HepG2 (cell line): ENCODE measurements around the gene TMEM108. TPM values are rescaled to one million over a fixed set of nuclear protein-coding genes. Genes with fewer than 3 reads are reported as not detected.

Experiments used
- ATAC-seq: fragments of 200-7000 bp; cut with Tn5 transposase; 3 replicates; pipeline ENCODE4 v1.9.1; 2020; ENCODE audit warnings: mild to moderate bottlenecking, moderate library complexity
- BruUV-seq: library from RNA; stranded (reverse); fragments of 400-500 nt; replicated peaks from 2 replicates; lab custom pipeline; 2021; lab: Mats Ljungman, UMichigan
- CTCF ChIA-PET: fragments of 300-600 bp; formaldehyde crosslinking; extraction: SDS; loops from one replicate; lab custom pipeline; 2021; ENCODE audit warnings: low total read pairs, inconsistent platforms, low intra/inter-chr PET ratio; lab: Yijun Ruan, JAX
- POLR2A ChIA-PET: fragments of 350-600 bp; sonication (Branson Sonifier 250); formaldehyde crosslinking; loops from one replicate; lab custom pipeline; 2020; ENCODE audit warnings: antibody characterized with exemption, inconsistent platforms; lab: Yijun Ruan, JAX
- DNase-seq: peaks from one replicate; pipeline ENCODE4 v3.0.0-alpha.2; 2015; ENCODE audit warnings: low spot score
- FAIRE-seq: peaks from 3 replicates; lab custom pipeline; 2011; peaks lifted over from hg19 to GRCh38; lab: Jason Lieb, UNC
- H2AFZ ChIP-seq: one replicate; pipeline ENCODE4 v1.6.1; 2011; ENCODE audit warnings: low read length, inconsistent platforms
- H3K27ac ChIP-seq: fragments of 300-600 bp; 3 replicates; pipeline ENCODE4 v1.8.0; 2011; ENCODE audit warnings: mixed run types, mild to moderate bottlenecking, mixed read lengths, low read length, inconsistent platforms; ENCODE audit not compliant: insufficient read depth; ENCODE audit errors: extremely low read length
- H3K27me3 ChIP-seq, 2 experiments: fragments of 200-600 bp in 1 of 2; 2 replicates in 1 of 2; 3 replicates in 1 of 2; pipeline versions ENCODE4 v1.6.0 to v1.8.0; 2011; ENCODE audit warnings: low read length in 2 of 2, mild to moderate bottlenecking in 2 of 2, moderate library complexity in 2 of 2, inconsistent platforms in 1 of 2; ENCODE audit not compliant: insufficient read depth in 2 of 2, control insufficient read depth in 1 of 2
- H3K36me3 ChIP-seq, 2 experiments: fragments of 200-600 bp in 1 of 2; replicated peaks in 1 of 2; 2 replicates in 1 of 2; 3 replicates in 1 of 2; pipeline versions ENCODE4 v1.5.1 to v1.8.0; 2011; ENCODE audit warnings: low read length in 2 of 2, inconsistent platforms in 1 of 2; ENCODE audit not compliant: insufficient read depth in 2 of 2, control insufficient read depth in 1 of 2
- H3K4me1 ChIP-seq: 2 replicates; pipeline ENCODE4 v1.5.1; 2012; ENCODE audit warnings: low read length, inconsistent platforms; ENCODE audit not compliant: insufficient read depth
- H3K4me2 ChIP-seq: 2 replicates; pipeline ENCODE4 v1.6.0; 2011; ENCODE audit warnings: low read depth, low read length, inconsistent platforms
- H3K4me3 ChIP-seq, 3 experiments: fragments of 200-600 bp in 1 of 3; sonication (generic), shearing (Covaris generic) in 1 of 3; replicated peaks in 1 of 3; 2 replicates each; pipeline ENCODE4 v1.5.1; 2011 to 2016; ENCODE audit warnings: low read length in 3 of 3, inconsistent platforms in 2 of 3, low read depth in 2 of 3, mild to moderate bottlenecking in 2 of 3, control low read depth in 1 of 3, mixed read lengths in 1 of 3; ENCODE audit not compliant: insufficient read depth in 1 of 3
- H3K79me2 ChIP-seq: one replicate; pipeline ENCODE4 v1.6.1; 2011; ENCODE audit warnings: low read length, inconsistent platforms; ENCODE audit not compliant: insufficient read depth
- H3K9ac ChIP-seq: 2 replicates; pipeline ENCODE4 v1.6.0; 2011; ENCODE audit warnings: mild to moderate bottlenecking, low read depth, low read length, inconsistent platforms; ENCODE audit not compliant: insufficient read depth
- H3K9me3 ChIP-seq: 2 replicates; pipeline ENCODE4 v1.5.1; 2012; ENCODE audit warnings: mild to moderate bottlenecking, low read length
- H4K20me1 ChIP-seq: 2 replicates; pipeline ENCODE4 v1.6.0; 2011; ENCODE audit warnings: inconsistent platforms, mild to moderate bottlenecking, low read length, moderate library complexity; ENCODE audit not compliant: insufficient read depth
- HNF4A ChIP-seq: sonication (generic); formaldehyde crosslinking; IDR thresholded peaks from 2 replicates; pipeline ENCODE4 v1.4.0; 2020; ENCODE audit warnings: missing genetic modification reagents
- HOXA3 ChIP-seq: sonication (generic); formaldehyde crosslinking; IDR thresholded peaks from 2 replicates; pipeline ENCODE4 v1.5.0; 2020; ENCODE audit warnings: missing genetic modification reagents
- KDM2A ChIP-seq: sonication (generic); formaldehyde crosslinking; IDR thresholded peaks from 2 replicates; pipeline ENCODE4 v1.4.0; 2020; ENCODE audit warnings: low read depth, missing genetic modification reagents, borderline replicate concordance
- PAX8 ChIP-seq: sonication (generic); formaldehyde crosslinking; IDR thresholded peaks from 2 replicates; pipeline ENCODE4 v1.8.0; 2022; ENCODE audit warnings: mild to moderate bottlenecking, missing genetic modification reagents, borderline replicate concordance
- RARA ChIP-seq: IDR thresholded peaks from 2 replicates; pipeline ENCODE4 v1.6.1; 2016; ENCODE audit warnings: missing genetic modification reagents, missing compliant biosample characterization
- ZFP36L2 ChIP-seq: sonication (generic); formaldehyde crosslinking; IDR thresholded peaks from 2 replicates; pipeline ENCODE4 v1.4.0; 2020; ENCODE audit warnings: missing genetic modification reagents
- ZNF616 ChIP-seq: sonication (generic); formaldehyde crosslinking; IDR thresholded peaks from 2 replicates; pipeline ENCODE4 v1.5.0; 2020; ENCODE audit warnings: low read depth, mild to moderate bottlenecking, missing genetic modification reagents
- in situ Hi-C: cut with HindIII; loops from 2 replicates; pipeline ENCODE4 v1.10.0; 2017; ENCODE audit warnings: low pct_unique_long_range_greater_than_20kb; ENCODE audit not compliant: extremely low pct_ligation_motif_present
- intact Hi-C: fragments of 100-400 bp; cut with micrococcal nuclease; formaldehyde crosslinking; loops from one replicate; pipeline ENCODE4 v1.10.0; 2022; ENCODE audit not compliant: unreplicated experiment
- polyA plus RNA-seq, 8 experiments: library from polyadenylated mRNA; depleted of rRNA in 3 of 8; stranded (reverse) in 7 of 8; unstranded in 1 of 8; fragments of >200 nt; fragmentation: Illumina TruSeq in 4 of 8; extraction: Trizol in 4 of 8; gene quantifications; 2 replicates each; pipeline versions ENCODE4 v1.2.1 to v1.2.3, GENCODE V29; 2011 to 2016; ENCODE audit warnings: low read depth in 4 of 8, missing spikeins in 1 of 8, mixed read lengths in 1 of 8; ENCODE audit not compliant: insufficient read depth in 1 of 8
- total RNA-seq, 5 experiments: library from RNA; depleted of rRNA; stranded (reverse); fragments of >200 nt; fragmentation: Illumina TruSeq; extraction: Trizol; gene quantifications; 2 replicates each; pipeline ENCODE4 v1.2.3, GENCODE V29; 2016; ENCODE audit warnings: low read depth in 1 of 5
- TF ChIP-seq, protein P1 (sequence below): sonication (generic); formaldehyde crosslinking; IDR thresholded peaks from 2 replicates; pipeline ENCODE4 v1.5.0; 2020; ENCODE audit warnings: mild to moderate bottlenecking, missing genetic modification reagents

Gene TMEM108
- total and polyA plus RNA-seq, 2 of the 13 experiments (the other 11 are each of a cell fraction or from before 2014, with no cell fraction given): not detected

DNA sequence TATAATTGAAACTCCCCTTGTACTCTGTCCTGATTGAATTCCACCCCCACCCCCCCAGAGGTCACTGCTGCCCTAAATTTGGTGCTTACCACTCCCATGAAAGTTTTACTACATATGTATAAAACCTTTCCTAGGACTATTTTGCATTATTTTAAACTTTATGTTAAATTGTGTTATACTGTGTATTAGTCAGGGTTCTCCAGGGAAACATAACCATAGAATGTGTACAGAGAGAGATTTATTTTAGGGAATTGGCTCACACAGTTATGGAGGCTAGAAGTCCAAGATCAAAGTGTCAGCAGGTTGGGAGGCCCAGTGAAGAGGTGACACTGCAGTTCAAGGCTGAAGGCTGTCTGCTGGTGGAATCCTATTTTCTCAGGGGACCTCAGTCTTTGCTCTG is 390.9 kb downstream of the TMEM108 start:
- in situ Hi-C loops: no loop called here
- no peak for FAIRE-seq
- Histone ChIP-seq H3K9me3 (no peaks in the 10 kb centered on the region), H3K27ac (no peak overlapping the region), H3K27me3 (peaks cover 0 to 3% of the 10 kb centered on the region in 2 experiments; a peak in 1 of 5 replicates), H3K36me3 (no peaks in the 10 kb centered on the region), H3K4me1 (peaks cover 14% of the 10 kb centered on the region), H4K20me1 (no peaks in the 10 kb centered on the region), H3K4me2 (no peak overlapping the region)
- POLR2A ChIA-PET: no interaction called here
- CTCF ChIA-PET: no interaction called here
- no TSS peak for BruUV-seq
- intact Hi-C loops: no loop called here
- DNase-seq: no peak
- ATAC-seq: no peak
- TF ChIP-seq RARA: 0 out of 2 replicates have a peak, but pooled peaks have one; percentile 45
- peak; percentile 23; the same call in 1 of the 2 replicates for TF ChIP-seq HNF4A (CRISPR knock-in tag)
- TF ChIP-seq ZFP36L2 (CRISPR knock-in tag): no peak
- TF ChIP-seq, protein P1, sequence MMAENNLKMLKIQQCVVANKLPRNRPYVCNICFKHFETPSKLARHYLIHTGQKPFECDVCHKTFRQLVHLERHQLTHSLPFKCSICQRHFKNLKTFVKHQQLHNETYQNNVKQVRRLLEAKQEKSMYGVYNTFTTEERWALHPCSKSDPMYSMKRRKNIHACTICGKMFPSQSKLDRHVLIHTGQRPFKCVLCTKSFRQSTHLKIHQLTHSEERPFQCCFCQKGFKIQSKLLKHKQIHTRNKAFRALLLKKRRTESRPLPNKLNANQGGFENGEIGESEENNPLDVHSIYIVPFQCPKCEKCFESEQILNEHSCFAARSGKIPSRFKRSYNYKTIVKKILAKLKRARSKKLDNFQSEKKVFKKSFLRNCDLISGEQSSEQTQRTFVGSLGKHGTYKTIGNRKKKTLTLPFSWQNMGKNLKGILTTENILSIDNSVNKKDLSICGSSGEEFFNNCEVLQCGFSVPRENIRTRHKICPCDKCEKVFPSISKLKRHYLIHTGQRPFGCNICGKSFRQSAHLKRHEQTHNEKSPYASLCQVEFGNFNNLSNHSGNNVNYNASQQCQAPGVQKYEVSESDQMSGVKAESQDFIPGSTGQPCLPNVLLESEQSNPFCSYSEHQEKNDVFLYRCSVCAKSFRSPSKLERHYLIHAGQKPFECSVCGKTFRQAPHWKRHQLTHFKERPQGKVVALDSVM (CRISPR knock-in tag): peak; percentile 22; the same call in 1 of the 2 replicates
- TF ChIP-seq ZNF616 (CRISPR knock-in tag): no peak
- TF ChIP-seq KDM2A (CRISPR knock-in tag): no peak
- TF ChIP-seq HOXA3 (CRISPR knock-in tag): no peak
- TF ChIP-seq PAX8 (CRISPR knock-in tag): no peak
- TF ChIP-seq, all 625 proteins: peak for 3
- no peak overlapping the region for H3K9ac ChIP-seq
- no peaks in the 10 kb centered on the region for H3K79me2 ChIP-seq
- H2AFZ ChIP-seq: no peak overlapping the region
- H3K4me3 ChIP-seq: no peak overlapping the region
